ENCODE data around the gene FZD4. TPM values are rescaled to one million over a fixed set of nuclear protein-coding genes. Genes with fewer than 3 reads are reported as not detected.
"Not testable (repeated sequence)": the region's sequence is repeated elsewhere in the genome, so short reads cannot be mapped to it uniquely, and the experiment has no call there.

Gene FZD4
- 10 to 100 TPM in 1 of 4 donors, 1 to 10 TPM in 1, under 1 TPM in 2; 0.22 to 12.2 (median 3.6) TPM for polyA plus RNA-seq
- long read RNA-seq, donor 1, full-length matches to known transcripts = 2 of 2 reads
- long read RNA-seq, donor 1, partial matches to known transcripts = 0 of 2 reads
- long read RNA-seq, donor 1, other reads (novel, unspliced or antisense) = 0 of 2 reads
- long read RNA-seq, donor 2 = 0 reads
- long read RNA-seq, donor 3, full-length matches to known transcripts = 2 of 2 reads
- long read RNA-seq, donor 3, partial matches to known transcripts = 0 of 2 reads
- long read RNA-seq, donor 3, other reads (novel, unspliced or antisense) = 0 of 2 reads
- long read RNA-seq, donor 4, full-length matches to known transcripts = 1 of 1 reads
- long read RNA-seq, donor 4, partial matches to known transcripts = 0 of 1 reads
- long read RNA-seq, donor 4, other reads (novel, unspliced or antisense) = 0 of 1 reads
- long read RNA-seq, donor 5 = 0 reads
- long read RNA-seq, donor 6 = 0 reads
- long read RNA-seq, donor 7 = 0 reads
- long read RNA-seq, donor 8 = 0 reads
- long read RNA-seq, donor 9 = 0 reads
- long read RNA-seq, donor 10, full-length matches to known transcripts = 3 of 3 reads
- long read RNA-seq, donor 10, partial matches to known transcripts = 0 of 3 reads
- long read RNA-seq, donor 10, other reads (novel, unspliced or antisense) = 0 of 3 reads

DNA sequence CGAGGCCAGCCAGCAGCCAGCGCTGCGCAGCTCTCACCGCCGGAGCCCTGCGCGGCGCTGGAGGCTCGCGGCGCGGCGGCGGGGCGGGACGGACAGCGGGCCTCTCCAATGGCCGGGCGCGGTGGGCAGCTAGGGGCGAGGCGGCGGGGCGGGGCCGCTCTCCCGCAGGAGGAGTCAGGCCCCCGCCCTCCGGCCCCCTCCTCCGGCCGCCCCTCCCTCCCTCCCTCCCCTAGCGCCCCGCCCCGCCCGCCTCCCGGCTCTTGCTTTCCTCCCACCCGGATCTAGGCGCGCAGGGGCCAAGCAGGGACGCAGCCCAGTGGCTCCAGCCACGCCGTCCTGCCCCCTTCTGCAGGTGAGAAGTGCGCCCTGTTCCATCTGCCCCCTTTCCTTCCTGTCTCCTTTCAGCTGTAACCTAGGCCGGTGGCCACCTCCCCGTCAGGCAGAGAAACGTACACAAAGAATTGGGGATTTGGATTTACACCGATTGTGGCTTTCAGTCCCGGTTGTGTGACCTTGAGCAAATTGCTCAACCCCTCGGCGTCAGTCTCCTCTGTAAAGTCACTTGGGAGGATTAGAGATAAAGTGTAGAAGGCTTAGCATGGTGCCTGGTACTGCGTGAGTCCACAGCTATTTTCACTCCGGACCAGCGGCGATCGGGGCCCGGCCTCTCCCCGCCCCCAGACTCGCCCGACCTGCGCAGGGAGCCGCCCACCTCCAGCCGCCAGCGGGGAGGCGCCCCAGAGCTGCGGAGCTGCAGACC lies at the start of gene FZD4:
FZD4 (minus strand) TSS at position 35 of the 760 bp plus-strand sequence. CDS start 310 bp downstream, outside the sequence.
- WGBS, 3 donors = 0 to 1% (median 0%) methylated on average over 29 to 64 of the region's 64 CpGs
- Histone ChIP-seq H3K9me3 (ENCODE audit: control insufficient read depth in 2 of 2, insufficient read depth in 1 of 2, low read depth in 1 of 2, low read length in 1 of 2) (no peaks in the 10 kb centered on the region), H3K27me3 (ENCODE audit: control insufficient read depth in 3 of 3, insufficient read depth in 3 of 3, low read length in 3 of 3) (peaks cover 0 to 8% (median 0%) of the 10 kb centered on the region in 3 donors), H3K27ac (ENCODE audit: low read depth in 1 of 3, low read length in 2 of 3) (peak within 1 kb of the TSS; percentile 72 to 91 (median 85)), H3K4me1 (ENCODE audit: control insufficient read depth in 3 of 3, insufficient read depth in 2 of 3, low read depth in 1 of 3, low read length in 2 of 3) (peaks cover 0 to 15% (median 0%) of the 10 kb centered on the region in 3 donors), H3K36me3 (ENCODE audit: control insufficient read depth in 3 of 3, insufficient read depth in 2 of 3, low read depth in 1 of 3, low read length in 3 of 3) (peaks cover 0 to 9% (median 0%) of the 10 kb centered on the region in 3 donors), H3K4me3 (ENCODE audit: low read depth in 1 of 3, low read length in 3 of 3) (peak within 1 kb of the TSS; percentile 51 to 84 (median 59))
- DNase-seq = peak; percentile 85 to 94
- no peak for FAIRE-seq

DNA sequence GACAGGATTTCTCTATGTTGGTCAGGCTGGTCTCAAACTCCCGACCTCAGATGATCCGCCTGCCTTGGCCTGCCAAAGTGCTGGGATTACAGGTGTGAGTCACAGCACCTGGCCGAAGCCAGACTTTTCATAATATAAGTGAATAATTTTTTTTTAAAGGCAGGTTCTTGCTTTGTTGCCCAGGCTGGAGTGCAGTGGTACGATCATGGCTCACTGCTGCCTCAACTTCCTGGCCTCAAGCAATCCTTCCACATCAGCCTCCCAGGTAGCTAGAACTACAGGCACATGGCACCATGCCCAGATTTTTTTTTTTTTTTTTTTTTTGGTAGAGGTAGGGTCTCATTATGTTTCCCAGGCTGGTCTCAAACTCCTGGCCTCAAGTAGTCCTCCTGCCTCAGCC lies 49.1 kb upstream of the FZD4 start:
- 83 to 95% (median 87%) methylated on average over 4 of the region's 4 CpGs for WGBS, 3 donors
- H3K27ac ChIP-seq (ENCODE audit: low read depth in 1 of 3, low read length in 2 of 3); H3K27me3 ChIP-seq (ENCODE audit: control insufficient read depth in 3 of 3, insufficient read depth in 3 of 3, low read length in 3 of 3); DNase-seq; FAIRE-seq; H3K4me1 ChIP-seq (ENCODE audit: control insufficient read depth in 3 of 3, insufficient read depth in 2 of 3, low read depth in 1 of 3, low read length in 2 of 3); H3K9me3 ChIP-seq (ENCODE audit: control insufficient read depth in 2 of 2, insufficient read depth in 1 of 2, low read depth in 1 of 2, low read length in 1 of 2); H3K36me3 ChIP-seq (ENCODE audit: control insufficient read depth in 3 of 3, insufficient read depth in 2 of 3, low read depth in 1 of 3, low read length in 3 of 3); H3K4me3 ChIP-seq (ENCODE audit: low read depth in 1 of 3, low read length in 3 of 3): not testable (repeated sequence)

DNA sequence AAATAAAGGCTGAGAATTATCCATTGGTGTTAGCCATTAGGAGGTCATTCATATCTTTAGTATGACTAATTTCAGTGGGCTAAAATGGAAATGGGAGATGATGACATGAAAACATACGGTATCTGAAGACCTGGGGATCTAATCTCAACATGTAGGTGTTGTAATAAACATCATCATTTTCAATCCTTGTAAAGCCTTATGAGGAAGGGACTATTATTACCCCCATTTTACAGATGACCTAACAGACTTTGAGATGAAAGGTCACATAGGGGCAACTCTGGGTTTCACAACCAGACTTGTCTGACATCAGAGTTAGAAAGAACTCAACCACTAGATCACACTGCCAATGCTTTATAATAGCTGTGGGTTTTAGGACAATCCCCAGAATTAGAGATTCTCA lies 47.7 kb upstream of the FZD4 start:
- no peaks in the 10 kb centered on the region for H3K27me3 ChIP-seq (ENCODE audit: control insufficient read depth in 3 of 3, insufficient read depth in 3 of 3, low read length in 3 of 3)
- no peaks in the 10 kb centered on the region for H3K36me3 ChIP-seq (ENCODE audit: control insufficient read depth in 3 of 3, insufficient read depth in 2 of 3, low read depth in 1 of 3, low read length in 3 of 3)
- 63 to 90% (median 81%) methylated on average over 1 of the region's 1 CpG for WGBS, 3 donors
- FAIRE-seq = no peak
- H3K27ac ChIP-seq (ENCODE audit: low read depth in 1 of 3, low read length in 2 of 3) = no peak overlapping the region
- H3K9me3 ChIP-seq (ENCODE audit: control insufficient read depth in 2 of 2, insufficient read depth in 1 of 2, low read depth in 1 of 2, low read length in 1 of 2) = no peaks in the 10 kb centered on the region
- peaks cover 0 to 3% (median 0%) of the 10 kb centered on the region in 3 donors for H3K4me1 ChIP-seq (ENCODE audit: control insufficient read depth in 3 of 3, insufficient read depth in 2 of 3, low read depth in 1 of 3, low read length in 2 of 3)
- no peak for DNase-seq
- H3K4me3 ChIP-seq (ENCODE audit: low read depth in 1 of 3, low read length in 3 of 3) = no peak overlapping the region

DNA sequence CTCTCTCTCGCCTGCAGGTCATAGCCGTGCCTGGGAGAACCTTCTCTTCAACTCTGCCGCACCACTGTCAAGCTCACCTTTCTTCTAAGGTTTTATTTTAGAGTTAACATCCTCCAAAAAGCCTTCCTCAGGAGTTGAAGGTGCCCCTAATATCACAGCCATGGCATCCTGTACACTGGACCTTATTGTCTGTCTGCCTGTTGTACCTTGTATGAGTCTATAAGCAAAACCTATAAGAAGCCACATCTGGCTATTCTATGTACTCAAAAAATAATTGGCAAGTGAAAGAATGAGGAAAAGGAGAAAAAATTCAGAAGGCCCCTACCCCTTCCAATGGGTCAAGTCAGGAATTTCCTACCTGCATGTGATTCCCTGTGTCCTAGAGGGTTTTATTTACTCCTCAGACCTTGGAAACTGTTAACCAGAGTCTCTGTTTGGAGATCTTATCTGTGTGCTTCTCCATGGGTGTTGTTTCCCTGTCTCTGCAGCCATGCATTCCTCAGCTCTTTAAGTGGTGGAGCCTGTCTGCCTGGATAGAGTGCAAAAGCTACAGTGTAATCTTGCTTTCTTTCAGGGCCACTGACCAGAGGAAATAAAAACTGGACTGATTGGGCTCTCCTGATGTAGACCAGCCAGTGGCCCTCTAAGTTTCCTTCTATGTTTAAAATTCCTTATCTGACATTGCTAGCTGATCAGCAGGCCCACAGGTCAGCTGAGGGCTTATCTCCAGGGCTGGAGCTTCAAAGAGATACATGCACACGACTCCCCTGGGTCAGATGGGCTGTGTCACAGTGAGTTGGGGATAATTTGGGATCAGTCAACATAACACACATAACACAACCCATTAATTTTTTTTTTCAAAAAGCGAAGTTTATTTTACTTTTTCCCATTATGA lies 44.9 kb upstream of the FZD4 start:
- Histone ChIP-seq H3K27ac (ENCODE audit: low read depth in 1 of 3, low read length in 2 of 3) (no peak overlapping the region), H3K36me3 (ENCODE audit: control insufficient read depth in 3 of 3, insufficient read depth in 2 of 3, low read depth in 1 of 3, low read length in 3 of 3) (no peaks in the 10 kb centered on the region), H3K4me1 (ENCODE audit: control insufficient read depth in 3 of 3, insufficient read depth in 2 of 3, low read depth in 1 of 3, low read length in 2 of 3) (peaks cover 0 to 3% (median 0%) of the 10 kb centered on the region in 3 donors), H3K9me3 (ENCODE audit: control insufficient read depth in 2 of 2, insufficient read depth in 1 of 2, low read depth in 1 of 2, low read length in 1 of 2) (no peaks in the 10 kb centered on the region), H3K4me3 (ENCODE audit: low read depth in 1 of 3, low read length in 3 of 3) (no peak overlapping the region), H3K27me3 (ENCODE audit: control insufficient read depth in 3 of 3, insufficient read depth in 3 of 3, low read length in 3 of 3) (no peaks in the 10 kb centered on the region)
- FAIRE-seq = no peak
- DNase-seq = peak in 1 of 2 donors; percentile 26
- WGBS, 3 donors = 58 to 69% (median 62%) methylated on average over 5 of the region's 5 CpGs

- Histone ChIP-seq H3K4me3 (ENCODE audit: low read depth in 1 of 3, low read length in 3 of 3) (no peak overlapping the region), H3K9me3 (ENCODE audit: control insufficient read depth in 2 of 2, insufficient read depth in 1 of 2, low read depth in 1 of 2, low read length in 1 of 2) (no peaks in the 10 kb centered on the region), H3K27ac (ENCODE audit: low read depth in 1 of 3, low read length in 2 of 3) (no peak overlapping the region), H3K27me3 (ENCODE audit: control insufficient read depth in 3 of 3, insufficient read depth in 3 of 3, low read length in 3 of 3) (no peaks in the 10 kb centered on the region), H3K4me1 (ENCODE audit: control insufficient read depth in 3 of 3, insufficient read depth in 2 of 3, low read depth in 1 of 3, low read length in 2 of 3) (peaks cover 0 to 3% (median 0%) of the 10 kb centered on the region in 3 donors), H3K36me3 (ENCODE audit: control insufficient read depth in 3 of 3, insufficient read depth in 2 of 3, low read depth in 1 of 3, low read length in 3 of 3) (no peaks in the 10 kb centered on the region)
- 96 to 97% (median 96%) methylated on average over 1 of the region's 1 CpG for WGBS, 3 donors
- no peak for DNase-seq
- FAIRE-seq = no peak
Observed at GRCh38 chr11:86999388-86999787, 44.2 kb upstream of the FZD4 start.

DNA sequence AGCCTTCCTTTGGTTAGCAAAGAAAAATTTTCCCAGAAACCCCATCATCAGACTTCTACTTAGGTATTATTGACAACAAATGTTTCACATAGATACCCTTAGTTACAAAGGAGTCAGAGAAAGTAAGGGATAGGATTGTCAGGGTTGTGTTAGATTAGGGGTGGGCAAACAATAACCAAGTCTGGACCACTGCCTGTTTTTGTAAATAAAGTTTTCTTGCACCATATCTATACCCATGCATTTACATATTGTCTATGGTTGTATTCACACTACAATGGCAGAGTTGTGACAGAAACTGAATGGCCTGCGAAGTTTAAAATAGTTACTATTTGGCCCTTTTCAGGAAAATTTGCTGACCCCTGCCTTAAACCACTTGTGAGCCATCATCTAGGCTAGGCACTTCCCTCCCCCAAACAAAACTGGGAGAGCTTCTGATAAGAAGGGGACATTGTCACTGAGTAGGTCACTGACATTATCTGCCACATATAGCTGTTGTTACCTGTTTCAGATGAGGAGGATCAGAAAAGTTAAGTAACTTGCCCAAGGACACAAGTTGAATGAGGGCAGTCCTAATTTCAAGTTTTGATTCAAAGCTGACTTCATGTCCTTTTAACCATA lies 41.9 kb upstream of the FZD4 start:
- Histone ChIP-seq H3K4me3 (ENCODE audit: low read depth in 1 of 3, low read length in 3 of 3) (no peak overlapping the region), H3K27ac (ENCODE audit: low read depth in 1 of 3, low read length in 2 of 3) (no peak overlapping the region), H3K27me3 (ENCODE audit: control insufficient read depth in 3 of 3, insufficient read depth in 3 of 3, low read length in 3 of 3) (no peaks in the 10 kb centered on the region), H3K36me3 (ENCODE audit: control insufficient read depth in 3 of 3, insufficient read depth in 2 of 3, low read depth in 1 of 3, low read length in 3 of 3) (no peaks in the 10 kb centered on the region), H3K4me1 (ENCODE audit: control insufficient read depth in 3 of 3, insufficient read depth in 2 of 3, low read depth in 1 of 3, low read length in 2 of 3) (peaks cover 0 to 3% (median 0%) of the 10 kb centered on the region in 3 donors), H3K9me3 (ENCODE audit: control insufficient read depth in 2 of 2, insufficient read depth in 1 of 2, low read depth in 1 of 2, low read length in 1 of 2) (no peaks in the 10 kb centered on the region)
- DNase-seq (no peak), FAIRE-seq (no peak)
- 90 to 96% (median 96%) methylated on average over 1 of the region's 1 CpG for WGBS, 3 donors

GRCh38 chr11:86993031-86993430 lies 37.8 kb upstream of the FZD4 start:
- H3K4me1 ChIP-seq (ENCODE audit: control insufficient read depth in 3 of 3, insufficient read depth in 2 of 3, low read depth in 1 of 3, low read length in 2 of 3) = no peaks in the 10 kb centered on the region
- FAIRE-seq (no peak), DNase-seq (no peak)
- no peak overlapping the region for H3K27ac ChIP-seq (ENCODE audit: low read depth in 1 of 3, low read length in 2 of 3)
- no peaks in the 10 kb centered on the region for H3K36me3 ChIP-seq (ENCODE audit: control insufficient read depth in 3 of 3, insufficient read depth in 2 of 3, low read depth in 1 of 3, low read length in 3 of 3)
- 68 to 87% (median 82%) methylated on average over 3 of the region's 3 CpGs for WGBS, 3 donors
- no peak overlapping the region for H3K4me3 ChIP-seq (ENCODE audit: low read depth in 1 of 3, low read length in 3 of 3)
- H3K9me3 ChIP-seq (ENCODE audit: control insufficient read depth in 2 of 2, insufficient read depth in 1 of 2, low read depth in 1 of 2, low read length in 1 of 2) = no peaks in the 10 kb centered on the region
- H3K27me3 ChIP-seq (ENCODE audit: control insufficient read depth in 3 of 3, insufficient read depth in 3 of 3, low read length in 3 of 3) = no peaks in the 10 kb centered on the region

All from small intestine (tissue), 16 donors.